ENCODE data around the gene PPM1J. TPM values are rescaled to one million over a fixed set of nuclear protein-coding genes. Genes with fewer than 3 reads are reported as not detected.

Gene PPM1J
- total and polyA plus RNA-seq, 10 donors: 0.51 to 1.9 (median 1.4) TPM

DNA sequence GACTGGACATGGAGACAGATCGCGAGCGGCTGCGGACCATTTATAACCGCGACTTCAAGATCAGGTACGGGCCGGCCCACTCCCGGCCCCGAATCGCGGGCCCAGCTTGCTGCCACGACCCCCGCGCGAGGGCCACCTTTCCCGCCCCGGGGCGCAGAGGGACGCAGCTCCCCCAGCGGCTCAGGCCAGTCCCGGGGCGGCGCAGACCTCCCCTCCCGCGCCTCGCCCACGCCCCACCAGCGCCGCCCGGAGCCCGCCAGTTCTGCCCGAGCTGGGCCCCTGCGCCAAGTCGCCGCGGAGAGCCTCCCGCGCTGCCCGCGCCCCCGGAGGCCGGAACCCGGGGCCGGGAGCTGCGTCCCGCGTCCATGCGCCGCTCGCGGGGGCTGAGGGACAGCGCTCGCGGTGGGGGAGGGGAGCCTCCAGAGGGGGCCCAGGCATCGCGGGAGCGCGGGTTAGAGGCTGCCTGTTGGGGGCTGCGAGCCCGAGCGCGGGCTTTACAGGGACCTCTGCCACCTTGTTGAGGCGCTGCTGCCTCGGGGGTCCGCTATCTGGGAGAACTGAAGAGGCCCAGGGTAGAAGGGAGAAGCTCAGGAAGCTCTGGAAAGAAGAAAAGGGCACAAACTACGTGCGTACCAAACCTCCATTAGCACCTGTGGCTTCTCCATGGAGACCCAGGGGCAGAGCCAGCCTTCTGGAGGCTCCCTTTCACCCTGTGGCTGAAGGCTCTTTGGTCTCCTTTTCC is 40.0 kb downstream of the PPM1J start:
- H3K4me3 ChIP-seq: peak overlapping the region; percentile 73 to 95 (median 80)
- DNase-seq: peak; percentile 90
- no peaks in the 10 kb centered on the region for H3K27me3 ChIP-seq (replicated peaks in 1 of 7)
- H3K27ac ChIP-seq: peak overlapping the region; percentile 79 to 94 (median 92)
- TF ChIP-seq POLR2AphosphoS5 (IDR thresholded peaks at IDR 0.05) (no peak), POLR2A (IDR thresholded peaks at IDR 0.05) (no peak)
- TF ChIP-seq, protein P1, sequence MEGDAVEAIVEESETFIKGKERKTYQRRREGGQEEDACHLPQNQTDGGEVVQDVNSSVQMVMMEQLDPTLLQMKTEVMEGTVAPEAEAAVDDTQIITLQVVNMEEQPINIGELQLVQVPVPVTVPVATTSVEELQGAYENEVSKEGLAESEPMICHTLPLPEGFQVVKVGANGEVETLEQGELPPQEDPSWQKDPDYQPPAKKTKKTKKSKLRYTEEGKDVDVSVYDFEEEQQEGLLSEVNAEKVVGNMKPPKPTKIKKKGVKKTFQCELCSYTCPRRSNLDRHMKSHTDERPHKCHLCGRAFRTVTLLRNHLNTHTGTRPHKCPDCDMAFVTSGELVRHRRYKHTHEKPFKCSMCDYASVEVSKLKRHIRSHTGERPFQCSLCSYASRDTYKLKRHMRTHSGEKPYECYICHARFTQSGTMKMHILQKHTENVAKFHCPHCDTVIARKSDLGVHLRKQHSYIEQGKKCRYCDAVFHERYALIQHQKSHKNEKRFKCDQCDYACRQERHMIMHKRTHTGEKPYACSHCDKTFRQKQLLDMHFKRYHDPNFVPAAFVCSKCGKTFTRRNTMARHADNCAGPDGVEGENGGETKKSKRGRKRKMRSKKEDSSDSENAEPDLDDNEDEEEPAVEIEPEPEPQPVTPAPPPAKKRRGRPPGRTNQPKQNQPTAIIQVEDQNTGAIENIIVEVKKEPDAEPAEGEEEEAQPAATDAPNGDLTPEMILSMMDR (IDR thresholded peaks at IDR 0.05 in 8 of 11, conservative IDR thresholded peaks at IDR 0.05 in 3 of 11): no peak
- H3K9me3 ChIP-seq: no peaks in the 10 kb centered on the region
- intact Hi-C loops (cut with DNase I; ENCODE audit: low total_unique reads): loop anchor here (10.0 kb wide), 1 partner anchor 50 kb away; no protein-coding TSS in a partner anchor
- peaks cover 0 to 26% (median 19%) of the 10 kb centered on the region in 6 donors for H3K36me3 ChIP-seq
- 0 to 1% (median 1%) methylated on average over 27 to 68 of the region's 68 CpGs for WGBS, 5 donors
- peaks cover 18 to 60% (median 42%) of the 10 kb centered on the region in 6 donors for H3K4me1 ChIP-seq

DNA sequence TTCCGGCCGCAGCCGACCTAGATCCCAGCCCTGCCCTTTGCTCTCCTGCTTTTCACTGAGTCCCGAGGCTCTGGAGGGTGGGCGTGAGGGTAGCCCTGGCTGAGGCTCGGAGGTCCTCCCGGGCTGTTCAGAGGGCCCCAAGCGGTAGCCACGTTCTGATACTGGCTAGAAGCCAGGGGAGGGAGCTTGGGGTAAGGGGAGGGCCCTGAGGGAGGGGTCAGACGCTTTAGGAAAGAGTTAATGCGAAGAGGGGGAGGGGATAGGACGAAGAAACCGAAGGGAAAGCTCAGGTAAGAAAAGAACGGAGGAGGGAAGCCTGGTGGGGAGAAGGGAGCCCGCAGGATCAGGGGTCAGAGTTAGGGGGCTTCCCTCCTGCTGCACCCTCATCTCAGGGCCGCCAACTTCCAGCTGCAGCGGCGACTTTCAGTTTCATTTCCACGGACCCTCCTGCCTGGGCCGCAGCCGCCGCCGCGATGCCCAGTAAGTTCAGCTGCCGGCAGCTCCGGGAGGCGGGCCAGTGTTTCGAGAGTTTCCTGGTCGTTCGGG is 40.6 kb downstream of the PPM1J start, which contains the start of gene MOV10:
MOV10 (plus strand) TSS at position 220 of the 546 bp plus-strand sequence; CDS start at position 474, 254 bp downstream.
- intact Hi-C loops (cut with DNase I; ENCODE audit: low total_unique reads): loop anchor here (10.0 kb wide), 1 partner anchor 50 kb away; no protein-coding TSS in a partner anchor
- H3K27me3 ChIP-seq (replicated peaks in 1 of 7): no peaks in the 10 kb centered on the region
- H3K27ac ChIP-seq: peak within 1 kb of the TSS; percentile 79 to 94 (median 92)
- DNase-seq: peak; percentile 92
- WGBS, 5 donors: 0 to 1% (median 1%) methylated on average over 26 to 30 of the region's 30 CpGs
- peaks cover 0 to 32% (median 25%) of the 10 kb centered on the region in 6 donors for H3K36me3 ChIP-seq
- TF ChIP-seq, protein P1 (IDR thresholded peaks at IDR 0.05 in 8 of 11, conservative IDR thresholded peaks at IDR 0.05 in 3 of 11): peak in 1 of 11 experiments; percentile 13
- TF ChIP-seq POLR2A (IDR thresholded peaks at IDR 0.05) (no peak), POLR2AphosphoS5 (IDR thresholded peaks at IDR 0.05) (peak; percentile 70 to 91 (median 87))
- no peaks in the 10 kb centered on the region for H3K9me3 ChIP-seq
- peak within 1 kb of the TSS; percentile 73 to 95 (median 80) for H3K4me3 ChIP-seq
- H3K4me1 ChIP-seq: peaks cover 18 to 60% (median 42%) of the 10 kb centered on the region in 6 donors

DNA sequence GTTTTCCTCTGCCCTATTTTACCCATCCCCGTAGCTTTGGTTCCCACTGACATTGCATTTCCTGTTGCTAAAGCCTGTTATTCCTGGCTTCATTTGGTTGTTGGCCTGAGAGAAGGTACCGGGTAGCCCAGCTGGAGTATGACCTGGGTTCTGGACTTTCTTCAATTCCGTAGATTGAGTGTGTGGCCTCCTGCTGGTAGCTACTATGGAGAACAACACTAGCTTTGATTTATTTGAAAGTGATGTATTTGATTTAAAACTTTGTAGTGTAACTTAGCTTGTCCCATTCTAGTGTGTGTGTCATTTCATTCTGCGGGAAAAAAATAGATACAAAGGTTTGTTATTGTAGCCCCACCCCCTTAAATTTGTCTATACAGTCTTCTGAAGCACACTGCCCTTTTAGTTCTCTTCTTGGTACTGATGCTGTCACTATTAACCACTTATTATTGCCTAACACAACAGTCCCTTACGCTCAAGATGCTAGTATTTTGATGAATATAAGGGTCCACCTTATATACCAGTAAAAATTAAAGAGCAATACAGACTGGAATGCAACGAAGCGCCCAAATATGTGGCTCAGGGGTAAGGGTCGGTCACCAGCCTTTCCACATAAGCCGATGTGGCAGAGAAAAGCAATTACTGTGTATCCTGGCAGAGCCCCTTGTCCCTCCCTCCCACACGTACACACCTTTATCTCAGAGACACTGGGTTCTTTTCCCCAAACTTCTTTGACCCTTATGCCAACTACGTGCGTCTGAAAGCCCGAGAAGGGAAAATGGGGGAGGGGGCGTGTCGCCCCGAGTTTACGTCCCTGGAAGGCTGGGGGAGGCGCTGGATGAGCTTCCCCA is 41.3 kb downstream of the PPM1J start:
- peaks cover 18 to 59% (median 42%) of the 10 kb centered on the region in 6 donors for H3K4me1 ChIP-seq
- H3K4me3 ChIP-seq: peak overlapping the region; percentile 73 to 95 (median 80)
- TF ChIP-seq POLR2A (IDR thresholded peaks at IDR 0.05) (no peak), POLR2AphosphoS5 (IDR thresholded peaks at IDR 0.05) (peak in 1 of 3 donors; percentile 33)
- TF ChIP-seq, protein P1 (IDR thresholded peaks at IDR 0.05 in 8 of 11, conservative IDR thresholded peaks at IDR 0.05 in 3 of 11): peak in 8 of 11 experiments; percentile 14 to 46 (median 37)
- H3K36me3 ChIP-seq: peaks cover 0 to 39% (median 30%) of the 10 kb centered on the region in 6 donors
- WGBS, 5 donors: 5 to 10% (median 8%) methylated on average over 17 to 18 of the region's 18 CpGs
- intact Hi-C loops (cut with DNase I; ENCODE audit: low total_unique reads): loop anchor here (10.0 kb wide), 1 partner anchor 49 kb away; no protein-coding TSS in a partner anchor
- H3K9me3 ChIP-seq: no peaks in the 10 kb centered on the region
- peak overlapping the region; percentile 79 to 94 (median 92) for H3K27ac ChIP-seq
- no peaks in the 10 kb centered on the region for H3K27me3 ChIP-seq (replicated peaks in 1 of 7)
- DNase-seq: no peak

All from spleen (tissue), 11 donors.